ENCODE data around the gene GRID1. TPM values are rescaled to one million over a fixed set of nuclear protein-coding genes. Genes with fewer than 3 reads are reported as not detected.
"Not testable (repeated sequence)": the region's sequence is repeated elsewhere in the genome, so short reads cannot be mapped to it uniquely, and the experiment has no call there.

Gene GRID1
- total and polyA plus RNA-seq, 10 of the 15 experiments (the other 5 are each of a cell fraction or from before 2014, with no cell fraction given): 0.04 to 0.62 (median 0.08) TPM; not detected in 5

DNA sequence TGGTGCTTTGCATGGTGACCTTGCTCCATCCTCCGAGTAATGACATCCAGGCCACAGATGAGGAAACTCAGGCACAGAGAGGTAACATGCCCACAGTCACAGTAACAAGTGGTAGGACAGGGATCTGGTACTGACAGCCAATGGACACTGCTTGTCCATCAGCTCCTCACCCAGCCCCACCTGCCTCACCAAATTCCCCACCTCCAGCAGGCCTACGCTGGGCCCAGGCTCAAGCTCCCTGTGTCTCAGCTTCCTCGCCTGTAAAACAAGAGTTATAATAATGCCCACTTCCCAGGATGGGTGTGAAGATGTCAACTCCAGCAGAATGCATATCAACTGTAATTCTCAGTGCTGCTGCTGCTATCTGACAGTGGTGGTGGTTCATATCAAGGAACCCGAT, 123.8 kb downstream of the GRID1 start:
- intact Hi-C loops (cut with micrococcal nuclease; ENCODE audit: unreplicated experiment) (no loop called here), in situ Hi-C loops (cut with MboI) (no loop called here)
- RAD21 ChIA-PET (ENCODE audit: unreplicated experiment): no interaction called here
- ATAC-seq (no peak), DNase-seq (ENCODE audit: low read depth, low spot score) (no peak), FAIRE-seq (no peak)
- H3K9ac ChIP-seq (ENCODE audit: control insufficient read depth, insufficient read depth, low read length): no peak overlapping the region
- H3K27ac ChIP-seq (ENCODE audit: control insufficient read depth, insufficient read depth): no peak overlapping the region
- 16% methylated on average over 4 of the region's 4 CpGs for WGBS (ENCODE audit: insufficient coverage, insufficient replicate concordance, low lambda C conversion rate, missing lambda C conversion rate)
- POLR2A ChIA-PET: no interaction called here
- H2AFZ ChIP-seq (ENCODE audit: control insufficient read depth, low read depth, low read length): no peak overlapping the region
- BruUV-seq (replicated peaks): no TSS peak
- TF ChIP-seq ETV6 (conservative IDR thresholded peaks at IDR 0.05 in 1 of 2, IDR thresholded peaks at IDR 0.05 in 1 of 2; ENCODE audit: borderline replicate concordance in 1 of 2, low read depth in 1 of 2) (no peak), RELA (IDR thresholded peaks at IDR 0.05; ENCODE audit: borderline replicate concordance, partially characterized antibody) (no peak), SPI1 (IDR thresholded peaks at IDR 0.05; ENCODE audit: borderline replicate concordance, insufficient read depth, low read depth, low read length) (no peak), SRF (IDR thresholded peaks at IDR 0.05; ENCODE audit: low read depth in 2 of 2, low read length in 2 of 2) (no peak), ZNF274 (IDR thresholded peaks at IDR 0.05; ENCODE audit: insufficient read depth, insufficient read length) (no peak), LARP7 (IDR thresholded peaks at IDR 0.05) (no peak)
- CTCF ChIA-PET: no interaction called here
- no peak overlapping the region for H3K4me3 ChIP-seq
- no peaks in the 10 kb centered on the region for H4K20me1 ChIP-seq (ENCODE audit: control insufficient read depth, insufficient read depth)
- H3K4me1 ChIP-seq (ENCODE audit: control insufficient read depth, insufficient read depth, low read length): no peaks in the 10 kb centered on the region
- SMC1A ChIA-PET (ENCODE audit: uncharacterized antibody, unreplicated experiment): no interaction called here
- H3K9me3 ChIP-seq (replicated peaks; ENCODE audit: control insufficient read depth, insufficient read depth, low read length): no peaks in the 10 kb centered on the region; the same call in 2 of the 3 replicates
- no peak overlapping the region for H3K4me2 ChIP-seq (ENCODE audit: control insufficient read depth, insufficient read depth)
- no peaks in the 10 kb centered on the region for H3K36me3 ChIP-seq (ENCODE audit: control insufficient read depth in 2 of 2, insufficient read depth in 2 of 2, low read length in 1 of 2)
- H3K79me2 ChIP-seq (ENCODE audit: control insufficient read depth, insufficient read depth, low read length): no peaks in the 10 kb centered on the region
- H3K27me3 ChIP-seq (replicated peaks in 1 of 2; ENCODE audit: control insufficient read depth in 2 of 2, insufficient read depth in 2 of 2, low read length in 1 of 2): no peaks in the 10 kb centered on the region; a peak in 1 of 4 replicates

DNA sequence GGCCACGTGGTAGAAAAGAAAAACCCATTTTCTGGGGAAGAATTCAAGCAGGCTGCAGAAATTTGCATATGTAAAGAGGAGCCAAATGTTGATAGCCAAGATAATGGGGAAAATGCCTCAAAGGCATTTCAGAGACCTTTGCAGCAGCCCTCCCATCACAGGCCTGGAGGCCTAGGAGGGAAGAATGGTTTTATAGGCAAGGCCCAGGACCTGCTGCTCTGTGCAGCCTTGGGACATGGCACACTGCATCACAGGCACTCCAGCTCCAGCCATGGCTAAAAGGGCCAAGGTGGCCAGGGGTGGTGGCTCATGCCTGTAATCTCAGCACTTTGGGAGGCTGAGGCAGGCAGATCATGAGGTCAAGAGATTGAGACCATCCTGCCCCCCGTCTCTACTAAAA, 128.5 kb downstream of the GRID1 start:
- ATAC-seq; CTCF ChIA-PET; H3K9ac ChIP-seq (ENCODE audit: control insufficient read depth, insufficient read depth, low read length); DNase-seq (ENCODE audit: low read depth, low spot score); H4K20me1 ChIP-seq (ENCODE audit: control insufficient read depth, insufficient read depth); RAD21 ChIA-PET (ENCODE audit: unreplicated experiment); H3K4me1 ChIP-seq (ENCODE audit: control insufficient read depth, insufficient read depth, low read length); H3K36me3 ChIP-seq (ENCODE audit: control insufficient read depth in 2 of 2, insufficient read depth in 2 of 2, low read length in 1 of 2); H3K27me3 ChIP-seq (replicated peaks in 1 of 2; ENCODE audit: control insufficient read depth in 2 of 2, insufficient read depth in 2 of 2, low read length in 1 of 2); in situ Hi-C loops (cut with MboI); FAIRE-seq; H3K4me3 ChIP-seq; BruUV-seq (replicated peaks); POLR2A ChIA-PET; H2AFZ ChIP-seq (ENCODE audit: control insufficient read depth, low read depth, low read length); intact Hi-C loops (cut with micrococcal nuclease; ENCODE audit: unreplicated experiment); H3K27ac ChIP-seq (ENCODE audit: control insufficient read depth, insufficient read depth); H3K4me2 ChIP-seq (ENCODE audit: control insufficient read depth, insufficient read depth); H3K9me3 ChIP-seq (replicated peaks; ENCODE audit: control insufficient read depth, insufficient read depth, low read length); SMC1A ChIA-PET (ENCODE audit: uncharacterized antibody, unreplicated experiment); H3K79me2 ChIP-seq (ENCODE audit: control insufficient read depth, insufficient read depth, low read length): not testable (repeated sequence)
- 0% methylated on average over 2 of the region's 2 CpGs for WGBS (ENCODE audit: insufficient coverage, insufficient replicate concordance, low lambda C conversion rate, missing lambda C conversion rate)
